ENCODE measurements around the gene TNFRSF12A.
A peak's percentile ranks its signal among the peaks of the same experiment; 100 is the strongest.

The TNFRSF12A gene

DNA sequence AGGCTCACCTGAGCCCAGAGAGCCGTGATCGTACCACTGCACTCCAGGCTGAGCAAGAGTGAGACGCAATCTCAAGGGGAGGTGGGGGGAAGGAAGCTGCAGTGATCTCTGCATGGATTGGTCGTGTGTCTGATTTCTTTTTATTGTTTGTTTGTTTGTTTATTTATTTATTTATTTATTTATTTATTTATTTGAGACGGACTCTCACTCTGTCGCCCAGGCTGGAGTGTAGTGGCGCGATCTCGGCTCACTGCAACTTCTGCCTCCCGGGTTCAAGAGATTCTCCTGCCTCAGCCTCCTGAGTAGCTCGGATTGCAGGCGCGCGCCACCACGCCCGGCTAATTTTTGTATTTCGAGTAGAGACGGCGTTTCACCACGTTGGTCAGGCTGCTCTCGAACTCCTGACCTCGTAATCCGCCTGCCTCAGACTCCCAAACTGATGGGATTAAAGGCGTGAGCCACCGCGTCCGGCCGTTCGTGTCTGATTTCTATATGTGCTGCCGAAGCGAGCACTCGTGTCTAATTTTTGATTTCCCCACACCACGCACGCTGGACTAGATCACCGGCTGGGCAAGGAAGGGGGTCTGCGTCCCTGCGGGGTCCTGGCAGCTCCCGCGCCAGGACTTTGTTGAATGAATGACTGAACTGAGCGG, 448 bp upstream of the TNFRSF12A start (continued):
- TF ChIP-seq GFI1B (tag by site-specific recombination; IDR thresholded peaks at IDR 0.05): peak; percentile 47; the same call in 1 of the 2 replicates
- TF ChIP-seq ZNF791 (tag by site-specific recombination; IDR thresholded peaks at IDR 0.05): 0 out of 2 replicates have a peak, but pooled peaks have one; percentile 57
- TF ChIP-seq, protein P1, sequence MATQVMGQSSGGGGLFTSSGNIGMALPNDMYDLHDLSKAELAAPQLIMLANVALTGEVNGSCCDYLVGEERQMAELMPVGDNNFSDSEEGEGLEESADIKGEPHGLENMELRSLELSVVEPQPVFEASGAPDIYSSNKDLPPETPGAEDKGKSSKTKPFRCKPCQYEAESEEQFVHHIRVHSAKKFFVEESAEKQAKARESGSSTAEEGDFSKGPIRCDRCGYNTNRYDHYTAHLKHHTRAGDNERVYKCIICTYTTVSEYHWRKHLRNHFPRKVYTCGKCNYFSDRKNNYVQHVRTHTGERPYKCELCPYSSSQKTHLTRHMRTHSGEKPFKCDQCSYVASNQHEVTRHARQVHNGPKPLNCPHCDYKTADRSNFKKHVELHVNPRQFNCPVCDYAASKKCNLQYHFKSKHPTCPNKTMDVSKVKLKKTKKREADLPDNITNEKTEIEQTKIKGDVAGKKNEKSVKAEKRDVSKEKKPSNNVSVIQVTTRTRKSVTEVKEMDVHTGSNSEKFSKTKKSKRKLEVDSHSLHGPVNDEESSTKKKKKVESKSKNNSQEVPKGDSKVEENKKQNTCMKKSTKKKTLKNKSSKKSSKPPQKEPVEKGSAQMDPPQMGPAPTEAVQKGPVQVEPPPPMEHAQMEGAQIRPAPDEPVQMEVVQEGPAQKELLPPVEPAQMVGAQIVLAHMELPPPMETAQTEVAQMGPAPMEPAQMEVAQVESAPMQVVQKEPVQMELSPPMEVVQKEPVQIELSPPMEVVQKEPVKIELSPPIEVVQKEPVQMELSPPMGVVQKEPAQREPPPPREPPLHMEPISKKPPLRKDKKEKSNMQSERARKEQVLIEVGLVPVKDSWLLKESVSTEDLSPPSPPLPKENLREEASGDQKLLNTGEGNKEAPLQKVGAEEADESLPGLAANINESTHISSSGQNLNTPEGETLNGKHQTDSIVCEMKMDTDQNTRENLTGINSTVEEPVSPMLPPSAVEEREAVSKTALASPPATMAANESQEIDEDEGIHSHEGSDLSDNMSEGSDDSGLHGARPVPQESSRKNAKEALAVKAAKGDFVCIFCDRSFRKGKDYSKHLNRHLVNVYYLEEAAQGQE (tag by site-specific recombination; IDR thresholded peaks at IDR 0.05): peak; percentile 50; the same call in 1 of the 2 replicates
- TF ChIP-seq GLIS2 (tag by site-specific recombination; IDR thresholded peaks at IDR 0.05): no peak
- peak; percentile 75; the same call in 1 of the 2 replicates for TF ChIP-seq ZNF558 (tag by site-specific recombination; IDR thresholded peaks at IDR 0.05)
- TF ChIP-seq, protein P2, sequence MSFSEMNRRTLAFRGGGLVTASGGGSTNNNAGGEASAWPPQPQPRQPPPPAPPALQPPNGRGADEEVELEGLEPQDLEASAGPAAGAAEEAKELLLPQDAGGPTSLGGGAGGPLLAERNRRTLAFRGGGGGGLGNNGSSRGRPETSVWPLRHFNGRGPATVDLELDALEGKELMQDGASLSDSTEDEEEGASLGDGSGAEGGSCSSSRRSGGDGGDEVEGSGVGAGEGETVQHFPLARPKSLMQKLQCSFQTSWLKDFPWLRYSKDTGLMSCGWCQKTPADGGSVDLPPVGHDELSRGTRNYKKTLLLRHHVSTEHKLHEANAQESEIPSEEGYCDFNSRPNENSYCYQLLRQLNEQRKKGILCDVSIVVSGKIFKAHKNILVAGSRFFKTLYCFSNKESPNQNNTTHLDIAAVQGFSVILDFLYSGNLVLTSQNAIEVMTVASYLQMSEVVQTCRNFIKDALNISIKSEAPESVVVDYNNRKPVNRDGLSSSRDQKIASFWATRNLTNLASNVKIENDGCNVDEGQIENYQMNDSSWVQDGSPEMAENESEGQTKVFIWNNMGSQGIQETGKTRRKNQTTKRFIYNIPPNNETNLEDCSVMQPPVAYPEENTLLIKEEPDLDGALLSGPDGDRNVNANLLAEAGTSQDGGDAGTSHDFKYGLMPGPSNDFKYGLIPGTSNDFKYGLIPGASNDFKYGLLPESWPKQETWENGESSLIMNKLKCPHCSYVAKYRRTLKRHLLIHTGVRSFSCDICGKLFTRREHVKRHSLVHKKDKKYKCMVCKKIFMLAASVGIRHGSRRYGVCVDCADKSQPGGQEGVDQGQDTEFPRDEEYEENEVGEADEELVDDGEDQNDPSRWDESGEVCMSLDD (tag by site-specific recombination; IDR thresholded peaks at IDR 0.05): no peak
- TF ChIP-seq ZNF701 (tag by site-specific recombination; IDR thresholded peaks at IDR 0.05): no peak
- 0 out of 2 replicates have a peak, but pooled peaks have one; percentile 17 for TF ChIP-seq ZFP3 (tag by site-specific recombination; IDR thresholded peaks at IDR 0.05; ENCODE audit: low read depth)
- TF ChIP-seq ZNF654 (tag by site-specific recombination; IDR thresholded peaks at IDR 0.05; ENCODE audit: low read depth): peak; percentile 25
- 0 out of 2 replicates have a peak, but pooled peaks have one; percentile 22 for TF ChIP-seq ZNF302 (tag by site-specific recombination; IDR thresholded peaks at IDR 0.05; ENCODE audit: low read depth)
- TF ChIP-seq BCL11B (tag by site-specific recombination; IDR thresholded peaks at IDR 0.05; ENCODE audit: low read depth): 0 out of 2 replicates have a peak, but pooled peaks have one; percentile 17
- no peak for TF ChIP-seq ZNF23 (tag by site-specific recombination; IDR thresholded peaks at IDR 0.05; ENCODE audit: borderline replicate concordance)

DNA sequence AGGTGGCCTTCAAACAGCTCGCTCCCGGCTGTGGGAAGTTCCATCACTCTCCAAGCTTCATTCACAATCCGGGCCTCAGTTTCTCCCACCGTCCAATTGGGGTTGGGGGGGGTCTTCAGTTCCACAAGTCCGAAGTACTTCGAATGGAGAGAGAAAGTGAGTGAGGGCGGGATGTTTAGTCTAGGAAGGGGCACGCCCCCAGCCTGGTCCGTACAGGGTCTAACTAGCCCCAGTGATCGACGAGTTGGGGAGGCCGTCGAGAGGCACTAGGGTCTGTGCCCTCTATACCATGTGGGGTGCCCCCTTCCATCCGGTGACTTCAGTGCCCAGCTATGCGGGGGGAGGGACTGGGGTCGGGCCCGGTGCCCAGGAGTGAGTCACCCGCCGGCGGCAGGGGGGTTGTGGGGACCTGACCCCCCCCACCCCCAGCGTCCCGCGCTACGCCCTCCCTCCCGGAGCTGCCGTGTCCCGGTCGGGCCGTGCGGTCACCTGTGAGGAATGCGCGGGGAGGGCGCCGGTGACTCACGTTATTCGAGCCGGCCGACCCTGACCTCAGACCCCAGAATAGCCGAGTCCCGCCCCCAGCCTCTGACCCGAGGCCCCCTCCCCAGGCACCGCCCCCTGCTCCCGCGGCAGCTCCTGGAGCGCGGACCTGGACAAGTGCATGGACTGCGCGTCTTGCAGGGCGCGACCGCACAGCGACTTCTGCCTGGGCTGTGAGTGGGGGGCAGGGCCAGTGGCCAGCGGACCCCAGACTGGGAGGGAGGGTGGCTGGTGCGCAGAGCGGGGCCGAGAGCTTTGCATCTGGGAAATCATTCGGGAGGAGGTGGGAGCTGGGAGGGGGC, 658 bp downstream of the TNFRSF12A start:
- Histone ChIP-seq H3K4me1 (ENCODE audit: control insufficient read depth, insufficient read depth, low read length) (peaks cover 21% of the 10 kb centered on the region), H3K4me3 (ENCODE audit: low read depth, low read length) (peak overlapping the region; percentile 75), H3K27ac (ENCODE audit: extremely low read depth, low read depth, low read length) (peak overlapping the region; percentile 54), H3K9me3 (ENCODE audit: control insufficient read depth, insufficient read depth, low read depth, low read length) (no peaks in the 10 kb centered on the region), H3K36me3 (ENCODE audit: control insufficient read depth in 2 of 2, insufficient read depth in 1 of 2, low read length in 2 of 2) (peaks cover 0 to 6% of the 10 kb centered on the region in 2 experiments; a peak in 1 of 3 replicates)
- ChIA-PET CTCF (interaction anchor here (0.6 to 4.1 kb wide), 10 partner anchors 7 to 70 kb away, joined by 3 to 41 read pairs (median 4); no protein-coding TSS in a partner anchor), POLR2A (interaction anchor here (0.5 to 11.9 kb wide), 23 partner anchors 7 to 1056 kb away, joined by 3 to 247 read pairs (median 5); partner anchors contain the start of genes CLDN9, FLYWCH1, FLYWCH2 and KREMEN2)
- peak; percentile 52 for TF ChIP-seq OSR2 (tag by site-specific recombination; IDR thresholded peaks at IDR 0.05)
- TF ChIP-seq ZNF140 (tag by site-specific recombination; IDR thresholded peaks at IDR 0.05): no peak
- TF ChIP-seq, protein P3, sequence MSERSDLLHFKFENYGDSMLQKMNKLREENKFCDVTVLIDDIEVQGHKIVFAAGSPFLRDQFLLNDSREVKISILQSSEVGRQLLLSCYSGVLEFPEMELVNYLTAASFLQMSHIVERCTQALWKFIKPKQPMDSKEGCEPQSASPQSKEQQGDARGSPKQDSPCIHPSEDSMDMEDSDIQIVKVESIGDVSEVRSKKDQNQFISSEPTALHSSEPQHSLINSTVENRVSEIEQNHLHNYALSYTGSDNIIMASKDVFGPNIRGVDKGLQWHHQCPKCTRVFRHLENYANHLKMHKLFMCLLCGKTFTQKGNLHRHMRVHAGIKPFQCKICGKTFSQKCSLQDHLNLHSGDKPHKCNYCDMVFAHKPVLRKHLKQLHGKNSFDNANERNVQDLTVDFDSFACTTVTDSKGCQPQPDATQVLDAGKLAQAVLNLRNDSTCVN (tag by site-specific recombination; optimal IDR thresholded peaks at IDR 0.05): peak; percentile 78
- peak; percentile 64 for TF ChIP-seq ZFHX2 (tag by site-specific recombination; conservative IDR thresholded peaks at IDR 0.05)
- TF ChIP-seq ZNF184 (tag by site-specific recombination; IDR thresholded peaks at IDR 0.05): peak; percentile 82
- TF ChIP-seq, protein P4, sequence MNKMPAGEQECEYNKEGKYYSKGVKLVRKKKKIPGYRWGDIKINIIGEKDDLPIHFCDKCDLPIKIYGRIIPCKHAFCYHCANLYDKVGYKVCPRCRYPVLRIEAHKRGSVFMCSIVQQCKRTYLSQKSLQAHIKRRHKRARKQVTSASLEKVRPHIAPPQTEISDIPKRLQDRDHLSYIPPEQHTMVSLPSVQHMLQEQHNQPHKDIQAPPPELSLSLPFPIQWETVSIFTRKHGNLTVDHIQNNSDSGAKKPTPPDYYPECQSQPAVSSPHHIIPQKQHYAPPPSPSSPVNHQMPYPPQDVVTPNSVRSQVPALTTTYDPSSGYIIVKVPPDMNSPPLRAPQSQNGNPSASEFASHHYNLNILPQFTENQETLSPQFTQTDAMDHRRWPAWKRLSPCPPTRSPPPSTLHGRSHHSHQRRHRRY (tag by site-specific recombination; IDR thresholded peaks at IDR 0.05): 0 out of 2 replicates have a peak, but pooled peaks have one; percentile 27
- TF ChIP-seq SALL2 (tag by site-specific recombination; IDR thresholded peaks at IDR 0.05; ENCODE audit: borderline replicate concordance): no peak
- TF ChIP-seq, protein P5, sequence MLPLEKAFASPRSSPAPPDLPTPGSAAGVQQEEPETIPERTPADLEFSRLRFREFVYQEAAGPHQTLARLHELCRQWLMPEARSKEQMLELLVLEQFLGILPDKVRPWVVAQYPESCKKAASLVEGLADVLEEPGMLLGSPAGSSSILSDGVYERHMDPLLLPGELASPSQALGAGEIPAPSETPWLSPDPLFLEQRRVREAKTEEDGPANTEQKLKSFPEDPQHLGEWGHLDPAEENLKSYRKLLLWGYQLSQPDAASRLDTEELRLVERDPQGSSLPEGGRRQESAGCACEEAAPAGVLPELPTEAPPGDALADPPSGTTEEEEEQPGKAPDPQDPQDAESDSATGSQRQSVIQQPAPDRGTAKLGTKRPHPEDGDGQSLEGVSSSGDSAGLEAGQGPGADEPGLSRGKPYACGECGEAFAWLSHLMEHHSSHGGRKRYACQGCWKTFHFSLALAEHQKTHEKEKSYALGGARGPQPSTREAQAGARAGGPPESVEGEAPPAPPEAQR (tag by site-specific recombination; IDR thresholded peaks at IDR 0.05): no peak
- TF ChIP-seq ZNF37A (tag by site-specific recombination; IDR thresholded peaks at IDR 0.05): no peak
- TF ChIP-seq ZNF664 (tag by site-specific recombination; IDR thresholded peaks at IDR 0.05): no peak
- no peak for TF ChIP-seq ZNF624 (tag by site-specific recombination; IDR thresholded peaks at IDR 0.05)
- TF ChIP-seq ZNF596 (tag by site-specific recombination; IDR thresholded peaks at IDR 0.05): no peak
